T-helper 22 cell (primary cell): ENCODE measurements around the gene ZNF563.

ENCODE experiments used
- DNase-seq: peaks from one replicate; pipeline ENCODE4 v3.0.0-alpha.2; 2020; ENCODE audit warnings: low read depth

The ZNF563 gene

GRCh38 chr19:12294249-12295158 is 38.9 kb downstream of the ZNF563 start, which contains the start of gene ZNF44:
Gene ZNF44, minus strand, starts transcription at chr19:12294883. Its CDS starts 189 bp downstream, at chr19:12294694.
- peak; percentile 88 for DNase-seq

- peak; percentile 32 for DNase-seq
These were observed 39.6 kb downstream of the ZNF563 start for GRCh38 chr19:12293777-12294248.

GRCh38 chr19:12289790-12290065 is 43.7 kb downstream of the ZNF563 start:
- DNase-seq = no peak

GRCh38 chr19:12287958-12288500 is 45.4 kb downstream of the ZNF563 start:
- DNase-seq = no peak

GRCh38 chr19:12284631-12285030 is 48.8 kb downstream of the ZNF563 start:
- DNase-seq = no peak

- DNase-seq = no peak
These were observed 49.2 kb downstream of the ZNF563 start for GRCh38 chr19:12284226-12284625.

- no peak for DNase-seq
These were observed 54.7 kb downstream of the ZNF563 start for GRCh38 chr19:12278713-12279112.

GRCh38 chr19:12272980-12273901 is 60.2 kb downstream of the ZNF563 start:
- no peak for DNase-seq

- DNase-seq = no peak
These were observed 61.0 kb downstream of the ZNF563 start for GRCh38 chr19:12272386-12272785.

- no peak for DNase-seq
These were observed 62.6 kb downstream of the ZNF563 start for GRCh38 chr19:12270854-12271253.
